GM12892 (cell line): Measurements from ENCODE around the gene ZCCHC14.
"Not testable (repeated sequence)": the region's sequence is repeated elsewhere in the genome, so short reads cannot be mapped to it uniquely, and the experiment has no call there.

ENCODE experiments used
- DNase-seq: peaks from one replicate; pipeline ENCODE4 v3.0.0; 2011; ENCODE audit not compliant: insufficient read length
- FAIRE-seq: peaks from 2 replicates; lab custom pipeline; 2011; peaks lifted over from hg19 to GRCh38; lab: Jason Lieb, UNC
- POLR2A ChIP-seq: IDR thresholded peaks from 2 replicates; pipeline ENCODE4 v1.6.1; 2011; ENCODE audit warnings: low read depth, low read length, control low read depth
- POLR2AphosphoS5 ChIP-seq: IDR thresholded peaks from 2 replicates; pipeline ENCODE4 v1.6.1; 2011; ENCODE audit warnings: low read depth, low read length, control low read depth
- TAF1 ChIP-seq: IDR thresholded peaks from 2 replicates; pipeline ENCODE4 v1.6.1; 2011; ENCODE audit warnings: low read depth, mild to moderate bottlenecking, control low read depth, low read length, borderline replicate concordance

Gene ZCCHC14

GRCh38 chr16:87363771-87364455, 128.9 kb downstream of the ZCCHC14 start:
- FAIRE-seq, result no peak
- no peak for DNase-seq
- TF ChIP-seq TAF1, result no peak
- TF ChIP-seq POLR2A, result no peak
- no peak for TF ChIP-seq POLR2AphosphoS5

GRCh38 chr16:87362828-87363559, 129.8 kb downstream of the ZCCHC14 start:
- DNase-seq, FAIRE-seq: not testable (repeated sequence)

- TF ChIP-seq POLR2A (no peak), TAF1 (no peak), POLR2AphosphoS5 (no peak)
- DNase-seq, result no peak
- FAIRE-seq, result no peak
Measured at GRCh38 chr16:87361916-87362619, 130.8 kb downstream of the ZCCHC14 start.

- no peak for TF ChIP-seq POLR2AphosphoS5
- no peak for TF ChIP-seq POLR2A
- no peak for TF ChIP-seq TAF1
- FAIRE-seq (no peak), DNase-seq (no peak)
Measured at GRCh38 chr16:87360862-87361610, 131.8 kb downstream of the ZCCHC14 start.

GRCh38 chr16:87359121-87359520, 133.7 kb downstream of the ZCCHC14 start:
- DNase-seq, result no peak
- FAIRE-seq, result no peak
- no peak for TF ChIP-seq POLR2A
- TF ChIP-seq TAF1, result no peak
- no peak for TF ChIP-seq POLR2AphosphoS5

GRCh38 chr16:87358696-87359095, 134.1 kb downstream of the ZCCHC14 start:
- DNase-seq, result no peak
- FAIRE-seq, result no peak

GRCh38 chr16:87358250-87358649, 134.6 kb downstream of the ZCCHC14 start:
- DNase-seq (no peak), FAIRE-seq (no peak)
- TF ChIP-seq TAF1 (no peak), POLR2A (no peak), POLR2AphosphoS5 (no peak)

More at GRCh38 chr16:87358696-87359095, 134.1 kb downstream of the ZCCHC14 start:
- no peak for TF ChIP-seq POLR2AphosphoS5
- no peak for TF ChIP-seq POLR2A
- no peak for TF ChIP-seq TAF1

GRCh38 chr16:87356491-87356853, 136.4 kb downstream of the ZCCHC14 start:
- DNase-seq (no peak), FAIRE-seq (no peak)

More at GRCh38 chr16:87356491-87356853, 136.4 kb downstream of the ZCCHC14 start:
- TF ChIP-seq POLR2AphosphoS5 (no peak), POLR2A (no peak), TAF1 (no peak)
